ENCODE data around the gene ZFP91.
"Not testable (repeated sequence)": the region's sequence is repeated elsewhere in the genome, so short reads cannot be mapped to it uniquely, and the experiment has no call there.

The ZFP91 gene

GRCh38 chr11:58578635-58579191 lies at the start of gene ZFP91:
TSS of gene ZFP91 (plus strand) at chr11:58579063. CDS start at chr11:58579282, 219 bp downstream.
- FAIRE-seq (peak; percentile 37), DNase-seq (ENCODE audit: low spot score) (peak; percentile 91)

- DNase-seq (ENCODE audit: low spot score), result no peak
- no peak for FAIRE-seq
Measured at GRCh38 chr11:58530236-58530635, 48.6 kb upstream of the ZFP91 start.

GRCh38 chr11:58531865-58532341 lies 47.0 kb upstream of the ZFP91 start:
- no peak for DNase-seq (ENCODE audit: low spot score)
- FAIRE-seq, result no peak

- FAIRE-seq (no peak), DNase-seq (ENCODE audit: low spot score) (no peak)
Measured at GRCh38 chr11:58546841-58547240, 32.0 kb upstream of the ZFP91 start.

- no peak for FAIRE-seq
- no peak for DNase-seq (ENCODE audit: low spot score)
Measured at GRCh38 chr11:58549644-58550043, 29.2 kb upstream of the ZFP91 start.

GRCh38 chr11:58560842-58561241 lies 18.0 kb upstream of the ZFP91 start:
- FAIRE-seq, result no peak
- DNase-seq (ENCODE audit: low spot score), result no peak

GRCh38 chr11:58561394-58562098 lies 17.3 kb upstream of the ZFP91 start:
- FAIRE-seq, result peak; percentile 83
- peak; percentile 54 for DNase-seq (ENCODE audit: low spot score)

GRCh38 chr11:58562375-58562800 lies 16.5 kb upstream of the ZFP91 start:
- FAIRE-seq, result no peak

GRCh38 chr11:58564231-58564630 lies 14.6 kb upstream of the ZFP91 start:
- DNase-seq (ENCODE audit: low spot score) (no peak), FAIRE-seq (no peak)

More at GRCh38 chr11:58562375-58562800, 16.5 kb upstream of the ZFP91 start:
- no peak for DNase-seq (ENCODE audit: low spot score)

GRCh38 chr11:58567889-58568512 lies 10.9 kb upstream of the ZFP91 start:
- peak; percentile 38 for DNase-seq (ENCODE audit: low spot score)
- FAIRE-seq, result no peak

- DNase-seq (ENCODE audit: low spot score), result peak; percentile 5
- not testable (repeated sequence) for FAIRE-seq
Measured at GRCh38 chr11:58572906-58573305, 6.0 kb upstream of the ZFP91 start.

GRCh38 chr11:58573451-58574104 lies 5.3 kb upstream of the ZFP91 start:
- FAIRE-seq (peak; percentile 91), DNase-seq (ENCODE audit: low spot score) (peak; percentile 82)

GRCh38 chr11:58574881-58575280 lies 4.0 kb upstream of the ZFP91 start:
- DNase-seq (ENCODE audit: low spot score) (peak; percentile 11), FAIRE-seq (peak; percentile 62)

- FAIRE-seq, result no peak
- peak; percentile 49 for DNase-seq (ENCODE audit: low spot score)
Measured at GRCh38 chr11:58575377-58576020, 3.4 kb upstream of the ZFP91 start, which contains the start of gene LPXN. TSS of gene LPXN (minus strand) at chr11:58575856. CDS start at chr11:58575772, 84 bp downstream.

- FAIRE-seq (peak; percentile 45), DNase-seq (ENCODE audit: low spot score) (peak; percentile 22)
Measured at GRCh38 chr11:58576887-58577471, 1.9 kb upstream of the ZFP91 start.

- peak; percentile 73 for FAIRE-seq
- DNase-seq (ENCODE audit: low spot score), result peak; percentile 86
Measured at GRCh38 chr11:58577555-58578135, 1.2 kb upstream of the ZFP91 start.

GRCh38 chr11:58578136-58578634 lies 678 bp upstream of the ZFP91 start:
- DNase-seq (ENCODE audit: low spot score), result peak; percentile 98
- peak; percentile 90 for FAIRE-seq

- FAIRE-seq, result no peak
- peak; percentile 76 for DNase-seq (ENCODE audit: low spot score)
Measured at GRCh38 chr11:58579192-58580129, 598 bp downstream of the ZFP91 start.

- DNase-seq (ENCODE audit: low spot score) (no peak), FAIRE-seq (no peak)
Measured at GRCh38 chr11:58580311-58580710, 1.4 kb downstream of the ZFP91 start.

All from RCC 7860 (cell line).